Tongue (tissue), 2 donors: ENCODE data around the gene DNAJB4. TPM values are rescaled to one million over a fixed set of nuclear protein-coding genes. Genes with fewer than 3 reads are reported as not detected.
A peak's percentile ranks its signal among the peaks of the same experiment; 100 is the strongest.
"Not testable (repeated sequence)": the region's sequence is repeated elsewhere in the genome, so short reads cannot be mapped to it uniquely, and the experiment has no call there.

ENCODE experiments used
- DNase-seq: peaks from one replicate; pipeline ENCODE4 v3.0.0-alpha.2; 2015
- total RNA-seq: library from RNA; depleted of rRNA; stranded (reverse); fragments of >200 nt; gene quantifications from one replicate; pipeline ENCODE4 v1.2.3, GENCODE V29; 2014

The DNAJB4 gene
- total RNA-seq, 1 donor from 2014 or later: 197 TPM

DNA sequence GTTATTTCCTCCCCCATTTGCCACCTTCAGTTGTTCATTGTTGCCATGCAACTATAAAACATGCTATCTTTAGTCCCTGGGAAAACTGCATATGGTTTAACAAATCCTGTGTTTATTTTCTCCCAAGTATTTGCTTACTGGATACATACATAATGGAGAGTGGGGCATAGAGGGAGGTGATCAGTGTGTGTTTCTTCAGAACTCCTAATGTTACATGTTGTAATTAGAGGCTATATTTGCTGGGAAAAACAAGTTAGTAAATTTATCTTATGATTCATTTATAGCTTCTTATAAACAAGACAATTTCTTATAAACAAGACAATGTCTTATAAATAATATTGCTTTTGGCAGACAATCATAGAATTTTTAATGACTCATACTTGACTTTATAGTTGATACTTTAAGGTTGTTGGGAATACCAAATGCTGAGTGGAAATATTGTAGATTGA, 33.8 kb downstream of the DNAJB4 start:
- DNase-seq: no peak

DNA sequence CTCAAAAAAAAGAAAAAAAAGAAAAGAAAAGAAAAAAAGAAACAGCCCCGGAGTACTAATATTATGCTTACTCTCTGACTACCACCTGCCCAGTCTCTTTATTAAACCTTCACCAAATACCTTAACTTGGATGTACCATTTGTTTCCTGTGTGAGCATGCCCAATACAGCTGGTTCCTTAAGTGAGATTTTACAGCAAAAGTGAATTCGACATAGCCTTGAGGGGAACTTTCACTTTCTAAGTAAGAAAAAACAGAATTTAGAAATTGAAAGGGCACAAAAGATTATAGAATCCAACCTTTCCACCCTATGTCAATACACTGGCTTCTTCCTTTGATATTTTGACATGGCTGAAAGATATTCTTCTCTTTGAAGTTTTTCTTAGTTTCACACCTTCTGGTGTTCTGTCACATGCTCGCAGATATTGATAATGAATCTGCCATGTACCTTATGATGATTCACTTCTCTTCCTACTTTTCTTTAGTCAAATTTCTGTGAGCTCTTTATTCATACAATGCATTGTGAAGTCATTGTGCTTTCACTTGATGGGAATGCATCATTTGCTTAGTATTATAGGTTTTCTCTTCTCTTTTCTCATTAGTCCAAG, 35.8 kb downstream of the DNAJB4 start:
- no peak for DNase-seq

DNA sequence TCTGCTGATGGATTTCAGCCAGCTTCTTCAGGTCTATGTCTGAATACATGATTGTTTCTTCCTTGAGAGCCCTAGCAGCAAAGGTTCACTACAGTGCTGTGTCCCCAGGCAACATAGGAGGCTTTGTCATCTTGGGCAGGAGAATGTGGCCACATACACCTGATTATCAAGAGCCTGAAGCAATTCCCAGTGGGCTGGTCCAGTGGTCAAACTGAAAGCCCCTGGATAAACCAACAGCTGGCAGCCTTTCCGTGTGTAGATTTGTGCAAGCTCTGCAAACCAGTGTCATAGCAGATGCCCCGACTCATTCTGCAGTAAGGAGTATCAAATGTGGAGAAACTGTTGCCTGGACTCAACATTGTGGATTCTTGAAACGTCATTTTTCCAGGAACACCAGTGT, 38.7 kb downstream of the DNAJB4 start:
- DNase-seq: no peak

DNA sequence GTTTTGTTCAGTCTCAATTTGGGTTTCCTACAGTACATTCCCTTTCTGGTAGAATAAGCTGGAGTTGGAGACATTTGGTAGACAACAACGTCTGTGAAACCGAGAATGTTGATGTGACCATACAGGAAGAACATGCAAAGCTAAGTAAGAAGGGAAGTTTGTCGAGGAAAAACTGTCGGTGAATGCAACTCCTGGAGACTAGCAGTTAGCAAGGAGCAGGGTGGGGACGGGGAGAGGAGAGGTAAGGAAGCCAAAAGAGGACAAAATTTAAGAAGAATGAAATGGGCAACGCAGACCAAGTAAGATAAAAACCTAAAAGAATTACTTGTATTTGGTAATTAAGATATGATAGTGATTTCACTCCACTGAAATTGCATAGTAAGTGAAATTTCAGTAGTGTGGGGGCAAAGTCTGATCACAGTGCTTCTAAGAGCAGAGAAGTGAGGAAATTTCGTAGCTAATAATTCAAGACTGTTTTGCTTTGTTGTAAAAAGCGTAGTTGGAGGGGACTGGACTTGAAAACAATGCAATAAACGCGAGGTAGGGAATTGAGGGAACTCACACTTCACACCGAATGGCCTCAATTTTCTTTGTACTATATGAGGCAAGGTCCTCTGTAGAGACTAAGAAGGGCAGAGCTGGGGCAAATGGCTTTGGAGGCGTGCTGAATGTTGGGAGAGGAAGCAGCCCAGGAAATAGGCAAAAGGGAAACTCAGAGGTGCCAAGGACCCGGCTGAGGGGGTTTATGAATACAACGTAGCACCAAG, 40.2 kb downstream of the DNAJB4 start:
- DNase-seq: no peak

DNA sequence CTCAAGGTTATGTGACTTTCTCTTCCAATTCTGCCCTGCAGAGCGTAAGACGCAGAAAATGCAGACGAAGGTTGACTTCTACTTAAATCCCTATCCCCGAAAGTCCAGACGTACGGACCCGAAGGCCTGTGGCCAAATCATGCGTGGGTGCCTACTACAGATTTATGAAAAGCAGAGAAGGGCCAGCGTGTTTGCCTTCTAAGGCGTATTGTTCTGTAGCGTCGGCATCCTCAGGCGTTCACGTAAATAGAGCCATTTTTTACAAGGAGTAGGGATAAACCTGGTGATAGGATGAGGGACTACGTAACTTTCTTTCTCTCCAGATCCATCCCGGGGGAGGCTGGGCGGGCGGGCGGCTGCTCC, 40.8 kb downstream of the DNAJB4 start:
- no peak for DNase-seq

DNA sequence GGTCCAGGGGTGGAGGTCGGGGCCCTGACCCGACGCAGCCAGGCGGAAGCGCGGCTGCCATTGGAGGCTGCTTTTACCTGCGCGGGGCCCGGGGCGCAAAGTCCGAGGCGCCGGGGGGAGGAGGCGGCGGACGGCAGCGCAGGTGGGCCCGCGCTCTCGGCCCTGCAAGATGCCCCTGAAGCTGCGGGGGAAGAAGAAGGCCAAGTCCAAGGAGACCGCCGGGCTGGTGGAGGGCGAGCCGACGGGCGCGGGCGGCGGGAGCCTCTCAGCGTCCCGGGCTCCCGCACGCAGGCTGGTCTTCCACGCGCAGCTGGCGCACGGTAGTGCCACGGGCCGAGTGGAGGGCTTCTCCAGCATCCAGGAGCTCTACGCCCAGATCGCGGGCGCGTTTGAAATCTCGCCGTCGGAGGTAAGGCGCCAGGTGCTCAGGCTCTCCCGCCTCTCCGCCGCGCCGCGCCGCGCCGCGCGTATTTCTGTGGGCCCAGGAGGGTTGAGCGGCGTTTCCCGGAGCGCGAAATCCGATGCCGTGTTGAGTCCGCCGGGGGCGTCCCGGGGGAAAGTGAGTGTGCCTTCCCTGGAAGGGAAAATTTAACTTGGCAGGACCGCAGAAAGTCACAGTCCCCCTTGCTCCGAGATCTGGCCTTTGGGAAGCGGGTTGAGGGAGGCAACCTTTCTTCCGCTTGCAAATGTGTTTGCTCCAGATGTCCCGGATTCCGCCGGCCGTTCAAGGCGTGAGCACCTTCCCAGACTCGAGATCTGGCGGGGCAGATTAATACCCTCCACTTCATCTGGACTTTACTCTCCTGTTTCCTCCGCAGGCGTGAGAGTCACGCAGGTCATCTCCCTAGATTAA, 41.4 kb downstream of the DNAJB4 start, which contains the start of gene GIPC2:
GIPC2 (plus strand) TSS at position 41 of the 853 bp plus-strand sequence; CDS start at position 170, 129 bp downstream.
- peak; percentile 53 for DNase-seq

DNA sequence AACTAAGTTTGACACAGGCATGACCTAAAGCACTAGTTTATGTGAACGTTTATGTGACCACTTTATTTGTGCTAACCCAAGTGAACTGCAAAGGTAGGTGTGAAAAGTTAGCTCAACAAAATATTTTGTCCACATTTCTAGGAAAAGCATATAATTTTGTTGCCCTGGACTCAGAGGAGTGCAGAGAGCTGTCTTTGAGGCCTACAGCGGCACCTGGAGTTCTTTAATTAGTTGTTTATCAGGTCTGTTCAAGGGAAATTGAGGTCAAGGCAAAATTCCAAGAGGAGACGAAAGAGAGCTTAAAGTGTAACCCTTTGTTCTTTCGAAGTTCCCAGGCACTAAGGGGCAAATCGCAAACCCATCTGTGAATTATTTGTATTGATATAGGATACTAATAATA, 42.4 kb downstream of the DNAJB4 start:
- DNase-seq: no peak

DNA sequence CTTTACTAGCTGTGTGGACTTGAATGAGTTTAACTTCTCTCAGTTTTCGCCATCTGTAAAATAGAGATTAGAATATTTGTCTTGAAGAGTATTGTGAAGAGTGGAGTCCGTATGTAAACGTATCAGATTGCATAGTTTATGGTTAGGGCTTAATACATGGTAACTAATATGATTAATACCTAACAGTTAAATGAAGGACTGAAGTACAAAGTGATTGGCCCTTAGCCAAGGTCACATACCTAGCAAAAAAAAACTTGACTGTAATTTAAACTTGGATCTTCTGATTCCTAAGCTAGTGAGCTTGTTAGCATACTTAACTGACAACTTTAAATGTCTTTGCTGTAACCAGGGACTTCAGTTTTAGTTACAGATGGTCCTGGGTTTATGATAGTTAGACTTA, 42.9 kb downstream of the DNAJB4 start:
- DNase-seq: no peak

DNA sequence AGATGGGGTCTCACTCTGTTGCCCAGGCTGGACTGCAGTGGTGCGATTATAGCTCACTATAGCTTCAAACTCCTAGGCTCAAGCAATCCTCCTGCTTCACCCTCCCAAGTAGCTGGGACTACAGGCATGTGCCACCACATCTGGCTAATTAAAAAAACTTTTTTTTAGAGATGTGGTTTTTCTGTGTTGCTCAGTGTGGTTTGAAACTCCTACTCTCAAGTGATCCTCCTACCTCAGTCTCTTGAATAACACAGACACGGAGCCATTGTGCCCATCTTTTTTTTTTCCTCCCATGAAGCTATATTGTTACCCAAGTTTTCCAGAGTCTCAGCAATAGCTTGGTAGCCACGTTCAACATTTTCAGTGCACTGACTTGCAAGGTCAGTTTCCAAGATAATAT, 43.7 kb downstream of the DNAJB4 start:
- DNase-seq: no peak

DNA sequence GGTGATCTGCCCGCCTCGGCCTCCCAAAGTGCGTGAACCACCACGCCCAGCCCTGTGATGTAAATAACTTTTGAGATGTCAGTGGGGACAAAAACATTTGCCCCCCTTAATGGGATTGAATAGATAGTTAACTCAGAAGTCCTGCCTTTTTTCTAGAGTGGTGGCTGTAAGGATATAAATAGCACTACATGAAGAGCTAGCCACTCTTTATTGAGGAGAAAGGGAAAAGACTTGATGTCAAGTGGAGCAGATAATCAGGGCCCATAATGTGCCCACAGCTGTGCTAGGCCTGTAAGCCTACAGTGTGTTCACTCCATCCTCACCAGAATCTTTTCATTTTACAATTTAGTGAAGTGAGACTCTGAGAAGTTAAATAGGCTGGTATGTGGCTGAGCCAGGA, 44.7 kb downstream of the DNAJB4 start:
- DNase-seq: no peak

DNA sequence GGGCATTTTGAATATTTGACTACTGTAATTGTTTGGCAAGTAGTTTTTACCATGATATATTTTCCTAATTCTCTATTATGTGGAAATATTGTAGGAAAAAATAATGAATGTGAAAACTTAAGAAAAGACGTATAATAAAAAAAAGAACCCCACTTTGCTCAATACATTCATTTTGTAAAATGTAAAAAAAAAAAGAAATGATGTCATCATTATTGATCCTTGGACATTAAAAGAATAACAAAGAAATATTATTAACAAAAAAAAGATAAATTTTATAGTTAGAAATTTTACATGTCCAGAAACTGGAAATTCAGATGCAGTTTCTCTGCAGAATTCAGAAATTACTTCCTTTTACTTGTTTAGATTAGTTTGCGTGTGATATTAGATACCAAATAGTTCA, 46.3 kb downstream of the DNAJB4 start:
- no peak for DNase-seq

DNA sequence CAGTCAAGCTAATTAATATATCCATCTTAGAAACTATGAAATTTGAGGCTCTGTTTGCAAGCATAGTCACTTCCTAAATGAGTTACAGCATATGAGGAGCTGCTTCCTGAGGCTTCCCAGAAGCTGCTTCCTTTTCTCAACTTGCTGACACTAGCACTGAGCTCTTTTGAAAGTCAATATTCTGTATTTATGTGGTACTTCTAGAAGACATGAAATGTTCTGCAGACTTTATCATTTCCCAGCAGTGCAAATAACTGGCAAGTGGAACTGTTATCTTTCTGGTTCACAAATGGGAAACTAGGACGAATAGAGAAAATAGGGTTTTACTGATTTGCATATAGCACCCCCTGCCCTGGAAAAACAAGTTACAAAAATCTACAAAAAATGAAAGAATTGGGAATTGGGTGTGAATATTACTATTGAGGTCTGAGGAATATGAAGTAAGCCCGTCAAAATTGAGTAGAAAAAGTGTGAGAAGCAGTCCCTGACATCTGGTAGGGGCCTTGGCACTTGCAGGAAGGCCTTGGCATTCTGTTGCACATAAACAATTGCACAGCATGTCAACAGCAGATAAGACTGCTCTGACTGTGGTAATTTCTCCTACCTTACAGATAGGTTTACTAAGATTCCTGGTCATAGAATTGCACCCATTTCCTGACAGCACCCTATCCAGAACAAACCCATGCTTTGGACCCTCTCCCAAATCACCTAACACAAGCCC, 48.1 kb downstream of the DNAJB4 start:
- DNase-seq: no peak

DNA sequence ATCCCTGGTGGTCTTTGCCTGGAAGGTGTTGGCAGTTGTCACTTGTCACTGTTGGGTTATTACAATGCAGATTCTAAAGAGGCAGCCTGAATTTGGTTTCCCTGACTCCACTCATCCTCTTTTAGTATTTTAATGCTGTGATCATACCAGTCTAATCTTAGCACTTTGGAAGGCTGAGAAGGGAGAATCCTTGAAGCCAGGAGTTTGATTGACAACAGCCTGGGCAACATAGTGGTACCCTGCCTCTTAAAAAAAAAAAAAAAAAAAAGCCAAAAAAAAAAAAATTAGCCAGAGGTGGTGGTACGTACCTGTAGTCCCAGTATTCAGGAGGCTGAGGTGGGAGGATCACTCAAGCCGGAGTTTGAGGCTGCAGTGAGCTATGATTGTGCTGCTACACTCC, 48.8 kb downstream of the DNAJB4 start:
- no peak for DNase-seq

DNA sequence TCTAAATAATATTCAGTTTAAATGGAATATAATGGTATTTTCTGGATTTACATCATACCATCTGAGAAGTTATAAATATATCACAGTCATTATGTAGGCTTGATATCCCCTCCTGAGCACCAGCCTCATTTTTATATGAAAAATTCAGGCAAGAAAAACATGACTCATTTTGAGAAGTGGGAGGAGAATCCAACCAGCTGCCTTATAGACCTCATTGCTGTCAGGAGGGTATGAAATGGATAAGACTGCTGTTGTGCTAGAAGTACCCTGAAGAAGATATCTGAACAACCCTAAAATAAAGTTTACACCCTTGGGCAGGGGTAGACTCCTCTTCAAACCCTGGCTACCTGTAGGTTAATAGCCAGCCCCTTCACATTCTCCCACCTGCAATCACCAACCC, 49.8 kb downstream of the DNAJB4 start:
- no peak for DNase-seq

DNA sequence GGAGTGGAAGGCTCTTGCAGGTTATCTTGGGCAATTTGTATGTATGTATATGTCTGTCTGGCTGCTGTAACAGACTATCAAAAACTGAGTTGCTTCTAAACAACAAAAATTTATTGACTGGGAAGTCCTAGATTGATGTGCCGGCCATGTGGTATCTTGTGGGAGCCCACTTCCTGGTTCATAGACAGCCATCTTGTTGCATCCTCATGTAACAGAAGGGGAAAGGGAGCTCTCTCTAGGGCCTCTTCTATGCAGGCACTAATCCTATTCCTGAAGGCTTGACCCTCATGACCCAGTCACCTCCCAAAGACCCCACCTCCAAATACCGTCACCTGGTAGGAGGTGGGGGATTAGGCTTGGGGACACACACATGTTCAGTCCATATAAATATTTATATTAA, 50.2 kb downstream of the DNAJB4 start:
- DNase-seq: no peak

DNA sequence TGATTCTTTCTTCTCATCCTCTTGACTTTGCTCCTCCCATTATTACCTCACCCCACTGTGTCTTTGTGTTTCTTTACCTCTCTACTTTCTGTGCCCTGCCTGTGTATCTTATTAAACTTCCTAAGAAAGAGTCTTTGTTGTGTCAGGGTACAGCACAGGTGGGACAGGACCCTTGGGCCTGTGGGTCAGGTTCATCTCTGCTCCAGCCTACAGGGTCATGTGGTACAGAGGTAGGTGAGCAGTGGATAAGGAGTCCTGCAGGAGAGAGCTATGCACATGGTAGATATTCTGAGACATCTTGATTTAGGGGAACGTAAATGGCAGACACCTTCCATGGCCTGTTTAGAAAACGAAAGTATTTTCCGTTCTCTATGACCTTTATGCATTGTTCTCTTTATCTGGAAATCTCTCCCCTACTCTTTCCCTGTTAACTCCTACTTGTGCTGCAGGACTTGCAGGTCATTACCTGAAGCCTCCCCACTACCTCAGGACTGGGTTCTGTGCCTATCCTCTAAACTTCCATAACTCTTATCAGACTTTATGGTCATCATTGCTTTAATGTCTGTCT, 50.9 kb downstream of the DNAJB4 start:
- no peak for DNase-seq

DNA sequence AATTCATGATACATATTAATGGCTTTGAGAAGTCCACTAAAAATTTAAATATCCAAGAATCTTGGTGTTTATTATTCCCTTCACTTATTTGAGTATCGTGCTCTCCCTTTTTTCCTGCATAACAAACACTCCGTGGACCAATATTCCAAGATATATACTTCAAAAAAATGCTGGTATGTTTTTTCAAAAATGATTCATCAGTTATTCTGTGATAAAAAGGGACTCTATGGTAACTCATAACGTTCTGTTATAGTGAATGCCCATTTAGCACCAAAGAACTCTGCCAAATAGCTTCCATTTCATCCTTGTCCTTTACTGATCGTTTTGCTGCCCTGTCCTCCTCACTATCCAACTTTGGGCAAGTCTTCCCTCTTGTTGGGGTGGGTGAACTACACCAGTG, 53.9 kb downstream of the DNAJB4 start:
- no peak for DNase-seq

DNA sequence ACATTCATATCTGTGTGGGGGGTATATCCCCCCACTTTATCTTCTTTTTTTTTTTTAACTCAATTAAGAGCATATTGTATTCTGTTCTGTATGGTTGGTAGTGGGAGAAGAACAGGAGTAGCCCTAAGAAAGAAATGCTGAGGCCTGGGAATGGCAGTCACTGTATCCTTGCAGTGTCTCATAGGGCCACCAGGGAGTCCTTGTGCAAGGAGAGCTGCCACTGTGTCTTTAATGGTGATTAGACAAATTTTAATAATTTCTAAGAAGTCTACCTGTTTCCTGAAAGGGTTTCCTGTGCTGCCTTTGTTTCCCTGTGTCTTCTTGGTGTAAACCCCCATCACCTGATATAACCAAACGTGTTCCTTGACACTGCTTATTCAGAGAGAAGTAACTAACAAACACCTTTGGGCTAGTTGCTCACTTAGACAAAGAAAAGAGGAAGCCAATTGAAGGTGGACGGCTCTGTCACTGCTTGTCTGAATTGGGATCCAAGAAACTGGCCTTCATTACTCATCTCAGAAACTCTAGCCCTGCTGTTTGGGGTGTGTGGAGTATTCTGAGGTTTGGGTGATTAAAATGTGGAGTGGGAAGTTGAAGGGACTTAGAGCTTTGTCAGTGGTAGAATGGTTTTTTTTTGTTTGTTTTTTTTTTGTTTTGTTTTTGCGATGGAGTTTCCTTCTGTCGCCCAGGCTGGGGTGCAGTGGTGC, 56.3 kb downstream of the DNAJB4 start:
- no peak for DNase-seq

DNA sequence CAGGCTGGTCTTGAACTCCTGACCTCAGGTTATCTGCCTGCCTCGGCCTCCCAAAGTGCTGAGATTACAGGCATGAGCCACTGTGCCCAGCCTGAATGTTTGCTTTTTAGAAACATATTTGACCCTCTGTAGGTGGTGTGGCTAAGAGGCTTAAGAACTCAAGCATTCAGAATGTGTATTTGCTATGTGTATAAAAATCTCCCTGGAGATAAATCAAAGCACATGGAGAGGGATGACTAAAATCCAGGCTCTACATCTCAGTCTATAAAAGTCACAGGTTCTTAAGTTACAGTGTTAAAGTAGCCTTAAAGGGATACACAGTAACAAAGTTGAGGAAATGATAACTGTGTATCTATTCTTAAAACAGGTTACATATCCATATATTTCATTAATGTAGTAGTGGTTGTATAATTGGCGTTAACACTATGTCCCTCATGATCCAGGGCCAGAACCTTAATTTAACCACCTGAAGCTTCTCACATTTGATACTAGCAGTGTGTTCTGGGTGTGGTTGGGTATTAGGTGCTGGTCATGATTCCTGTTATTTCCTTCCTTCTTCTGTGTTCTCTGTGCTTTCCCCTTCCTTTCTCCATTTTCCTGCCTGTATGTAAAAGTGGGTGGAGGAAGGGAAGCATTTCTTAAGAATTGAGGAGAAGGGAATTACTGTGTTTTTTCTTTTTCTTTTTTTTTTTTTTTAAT, 57.2 kb downstream of the DNAJB4 start:
- DNase-seq: peak; percentile 20

DNA sequence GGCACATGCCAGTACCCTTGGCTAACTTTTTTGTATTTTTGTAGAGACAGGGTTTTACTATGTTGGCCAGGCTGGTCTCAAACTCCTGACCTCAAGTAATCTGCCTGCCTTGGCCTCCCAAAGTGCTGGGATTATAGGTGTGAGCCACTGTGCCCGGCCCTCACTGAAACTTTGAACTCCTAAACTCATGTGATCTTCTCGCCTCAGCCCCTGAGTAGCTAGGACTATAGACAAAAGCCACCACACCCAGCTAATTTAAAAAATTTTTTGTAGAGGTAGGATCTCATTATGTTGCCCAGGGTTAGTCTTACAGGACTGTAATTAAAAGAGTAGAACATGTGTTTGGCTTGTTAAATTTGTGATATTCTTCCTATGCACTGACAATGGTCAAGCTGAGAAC, 60.1 kb downstream of the DNAJB4 start:
- not testable (repeated sequence) for DNase-seq
